ENCODE data around the gene FHIT.

The FHIT gene

DNA sequence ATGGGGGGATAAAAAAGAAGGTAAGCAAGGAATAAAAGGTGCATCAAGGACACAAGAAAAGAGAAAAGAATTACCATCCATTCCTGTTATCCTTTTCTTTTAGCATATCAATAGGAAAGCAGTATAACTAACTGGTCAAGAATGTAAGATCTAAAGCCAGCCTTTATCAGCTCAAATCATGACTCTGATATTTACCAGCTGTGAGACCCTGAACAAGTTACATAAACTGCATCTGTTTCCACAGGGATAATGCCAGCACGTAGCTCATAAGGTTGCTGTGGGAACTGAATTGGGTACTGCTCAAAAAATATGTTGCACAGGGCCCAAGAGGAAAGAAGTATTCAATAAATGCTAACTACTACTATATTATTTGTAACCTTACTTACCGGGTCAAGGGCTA, 1109.2 kb downstream of the FHIT start:
- TF ChIP-seq ZNF274 (IDR thresholded peaks at IDR 0.05; ENCODE audit: low read depth, low read length) (no peak), SUZ12 (IDR thresholded peaks at IDR 0.05; ENCODE audit: extremely low read depth, insufficient read depth, insufficient read length) (no peak), YY1 (IDR thresholded peaks at IDR 0.05; ENCODE audit: insufficient read depth, insufficient read length) (no peak)
- Histone ChIP-seq H3K36me3 (ENCODE audit: insufficient read depth, insufficient read length, low read length) (no peaks in the 10 kb centered on the region), H3K9ac (ENCODE audit: insufficient read length, low read depth) (no peak overlapping the region), H3K4me3 (ENCODE audit: insufficient read length, low read depth) (no peak overlapping the region), H3K9me3 (ENCODE audit: insufficient read depth, low read length) (no peaks in the 10 kb centered on the region), H3K27me3 (ENCODE audit: insufficient read depth, insufficient read length) (no peaks in the 10 kb centered on the region), H3K4me1 (ENCODE audit: insufficient read depth, insufficient read length) (no peaks in the 10 kb centered on the region)
- no peak for DNase-seq (ENCODE audit: low read depth, low spot score)

DNA sequence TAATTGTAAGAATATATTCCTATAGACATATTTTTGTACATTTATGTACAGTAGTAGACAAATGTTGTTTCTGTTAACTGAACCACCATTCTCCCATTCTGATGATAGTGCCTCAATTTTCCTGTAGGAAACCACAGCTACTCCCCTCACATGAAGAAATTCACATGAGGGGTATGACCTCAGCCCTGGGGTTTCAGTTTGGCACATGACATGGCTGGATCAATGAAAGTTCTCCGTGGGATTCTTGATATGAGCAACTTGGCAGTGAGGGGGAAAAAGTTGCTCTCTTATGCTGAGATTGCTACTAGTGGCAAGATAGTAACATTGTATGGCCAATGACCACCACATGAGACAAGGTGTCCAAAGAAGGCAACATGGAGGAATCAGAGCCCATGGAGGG, 1111.1 kb downstream of the FHIT start:
- DNase-seq (ENCODE audit: low read depth, low spot score) = no peak
- Histone ChIP-seq H3K9ac (ENCODE audit: insufficient read length, low read depth) (no peak overlapping the region), H3K9me3 (ENCODE audit: insufficient read depth, low read length) (no peaks in the 10 kb centered on the region), H3K4me3 (ENCODE audit: insufficient read length, low read depth) (no peak overlapping the region), H3K36me3 (ENCODE audit: insufficient read depth, insufficient read length, low read length) (no peaks in the 10 kb centered on the region), H3K27me3 (ENCODE audit: insufficient read depth, insufficient read length) (no peaks in the 10 kb centered on the region), H3K4me1 (ENCODE audit: insufficient read depth, insufficient read length) (no peaks in the 10 kb centered on the region)
- TF ChIP-seq SUZ12 (IDR thresholded peaks at IDR 0.05; ENCODE audit: extremely low read depth, insufficient read depth, insufficient read length) = no peak
- no peak for TF ChIP-seq ZNF274 (IDR thresholded peaks at IDR 0.05; ENCODE audit: low read depth, low read length)
- TF ChIP-seq YY1 (IDR thresholded peaks at IDR 0.05; ENCODE audit: insufficient read depth, insufficient read length) = no peak

DNA sequence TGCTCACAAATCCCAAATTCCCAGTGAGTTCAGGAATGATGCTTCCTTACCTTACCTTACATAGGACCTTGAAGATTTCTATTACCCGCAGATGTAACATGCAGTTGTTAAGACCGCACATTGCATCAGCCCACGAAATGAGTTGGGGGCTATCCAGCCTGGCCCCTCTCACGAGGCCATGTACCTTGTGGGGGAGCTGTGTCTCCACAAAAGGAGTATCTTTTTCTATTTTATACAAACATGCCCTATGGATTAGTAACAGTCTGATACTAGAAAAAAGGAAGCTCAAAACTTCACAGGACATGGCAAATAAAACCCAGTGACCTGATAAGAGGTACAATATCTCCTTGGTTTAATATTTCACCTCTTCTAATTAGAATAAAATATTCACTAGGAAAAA, 1114.7 kb downstream of the FHIT start:
- no peaks in the 10 kb centered on the region for H3K9me3 ChIP-seq (ENCODE audit: insufficient read depth, low read length)
- TF ChIP-seq YY1 (IDR thresholded peaks at IDR 0.05; ENCODE audit: insufficient read depth, insufficient read length) (no peak), SUZ12 (IDR thresholded peaks at IDR 0.05; ENCODE audit: extremely low read depth, insufficient read depth, insufficient read length) (no peak), ZNF274 (IDR thresholded peaks at IDR 0.05; ENCODE audit: low read depth, low read length) (no peak)
- H3K27me3 ChIP-seq (ENCODE audit: insufficient read depth, insufficient read length) = no peaks in the 10 kb centered on the region
- no peak overlapping the region for H3K9ac ChIP-seq (ENCODE audit: insufficient read length, low read depth)
- no peak for DNase-seq (ENCODE audit: low read depth, low spot score)
- H3K4me3 ChIP-seq (ENCODE audit: insufficient read length, low read depth) = no peak overlapping the region
- no peaks in the 10 kb centered on the region for H3K4me1 ChIP-seq (ENCODE audit: insufficient read depth, insufficient read length)
- H3K36me3 ChIP-seq (ENCODE audit: insufficient read depth, insufficient read length, low read length) = no peaks in the 10 kb centered on the region

DNA sequence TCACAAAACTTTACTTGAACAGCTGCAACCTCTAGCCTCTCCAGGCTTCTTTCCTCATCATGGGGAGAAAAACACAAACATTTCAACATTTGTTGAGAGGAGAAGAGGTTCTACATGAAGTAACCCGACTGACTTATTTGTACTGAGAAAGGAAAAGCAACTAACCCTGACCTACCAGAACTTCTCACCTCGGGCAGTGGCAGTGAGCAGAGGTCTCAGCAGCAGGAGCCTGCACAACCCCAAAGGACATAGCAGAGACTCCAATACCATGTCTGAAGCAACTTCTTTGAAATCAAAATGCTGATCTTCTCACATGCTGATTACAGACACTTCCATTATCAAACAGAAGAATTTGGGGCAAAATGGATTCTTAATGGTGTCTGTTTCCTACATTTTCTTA, 1115.8 kb downstream of the FHIT start:
- no peak for DNase-seq (ENCODE audit: low read depth, low spot score)
- no peak overlapping the region for H3K4me3 ChIP-seq (ENCODE audit: insufficient read length, low read depth)

DNA sequence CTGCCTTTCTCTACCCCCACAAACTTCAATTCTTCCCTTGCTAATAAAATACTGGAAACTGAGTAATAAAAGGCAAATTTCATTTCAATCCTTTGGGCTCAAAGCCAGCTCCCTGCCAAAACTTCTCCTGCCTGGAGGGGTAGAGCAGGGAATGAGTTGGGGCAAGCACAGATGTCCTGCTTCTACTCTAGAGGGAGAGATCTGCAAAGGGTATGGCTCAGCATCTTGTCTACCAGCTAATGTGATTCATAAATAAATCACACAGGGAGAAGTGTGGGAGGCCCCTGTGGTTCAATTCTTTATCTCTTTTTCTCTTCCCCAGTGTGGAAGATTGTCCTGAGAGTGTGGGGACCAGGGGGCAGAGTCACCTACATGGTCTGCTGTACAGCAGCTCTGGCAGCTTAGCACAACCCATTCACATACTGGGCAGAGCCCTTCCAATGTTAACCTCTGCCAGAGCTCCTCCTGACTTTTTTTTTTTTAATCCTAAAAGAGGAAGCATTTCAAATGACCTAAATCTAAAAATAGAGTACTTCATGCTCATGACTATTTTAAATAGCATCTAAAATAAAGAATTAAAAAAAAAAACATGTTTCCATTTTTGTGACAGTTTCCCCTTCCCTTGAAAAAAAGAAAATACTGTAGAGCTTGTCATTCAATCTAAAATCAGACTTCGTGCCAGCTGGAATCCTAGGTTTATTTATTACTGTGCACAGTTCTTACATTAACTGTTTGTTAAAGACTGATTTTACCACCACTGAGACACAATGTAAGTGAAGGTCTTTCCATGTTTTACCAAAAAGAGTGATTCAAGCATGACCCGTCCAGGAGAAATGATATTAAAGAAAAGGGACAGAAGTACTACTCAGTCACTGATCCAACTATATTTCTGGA, 1117.7 kb downstream of the FHIT start:
- no peak for TF ChIP-seq SUZ12 (IDR thresholded peaks at IDR 0.05; ENCODE audit: extremely low read depth, insufficient read depth, insufficient read length)
- TF ChIP-seq YY1 (IDR thresholded peaks at IDR 0.05; ENCODE audit: insufficient read depth, insufficient read length) = no peak
- TF ChIP-seq ZNF274 (IDR thresholded peaks at IDR 0.05; ENCODE audit: low read depth, low read length) = no peak
- no peak for DNase-seq (ENCODE audit: low read depth, low spot score)

More for the DNA sequence above, 1115.8 kb downstream of the FHIT start:
- no peaks in the 10 kb centered on the region for H3K36me3 ChIP-seq (ENCODE audit: insufficient read depth, insufficient read length, low read length)
- TF ChIP-seq SUZ12 (IDR thresholded peaks at IDR 0.05; ENCODE audit: extremely low read depth, insufficient read depth, insufficient read length) (no peak), ZNF274 (IDR thresholded peaks at IDR 0.05; ENCODE audit: low read depth, low read length) (no peak), YY1 (IDR thresholded peaks at IDR 0.05; ENCODE audit: insufficient read depth, insufficient read length) (no peak)
- no peaks in the 10 kb centered on the region for H3K27me3 ChIP-seq (ENCODE audit: insufficient read depth, insufficient read length)
- no peaks in the 10 kb centered on the region for H3K4me1 ChIP-seq (ENCODE audit: insufficient read depth, insufficient read length)
- H3K9ac ChIP-seq (ENCODE audit: insufficient read length, low read depth) = no peak overlapping the region
- no peaks in the 10 kb centered on the region for H3K9me3 ChIP-seq (ENCODE audit: insufficient read depth, low read length)

DNA sequence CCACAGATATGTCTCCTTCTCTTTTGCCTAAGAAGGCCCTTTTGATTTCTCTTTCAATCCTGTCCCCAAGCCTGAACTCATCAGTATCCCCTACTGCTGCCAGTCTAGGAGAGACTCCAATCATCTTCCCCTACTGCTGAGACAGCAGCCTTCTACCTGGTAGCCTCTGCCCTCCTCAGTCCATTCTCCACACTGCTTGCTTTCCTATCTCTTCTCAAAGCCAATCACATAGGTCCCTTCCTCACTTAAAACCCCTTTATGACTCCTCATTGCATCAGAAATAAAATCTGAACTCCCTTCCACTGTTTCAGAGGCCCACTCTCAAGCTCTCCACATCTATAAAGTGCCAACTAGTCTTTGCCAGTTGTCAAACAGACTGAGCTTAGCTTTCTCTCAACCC, 1119.6 kb downstream of the FHIT start:
- no peak for DNase-seq (ENCODE audit: low read depth, low spot score)
- Histone ChIP-seq H3K36me3 (ENCODE audit: insufficient read depth, insufficient read length, low read length) (no peaks in the 10 kb centered on the region), H3K27me3 (ENCODE audit: insufficient read depth, insufficient read length) (no peaks in the 10 kb centered on the region), H3K9me3 (ENCODE audit: insufficient read depth, low read length) (no peaks in the 10 kb centered on the region), H3K9ac (ENCODE audit: insufficient read length, low read depth) (no peak overlapping the region), H3K4me3 (ENCODE audit: insufficient read length, low read depth) (no peak overlapping the region), H3K4me1 (ENCODE audit: insufficient read depth, insufficient read length) (no peaks in the 10 kb centered on the region)
- no peak for TF ChIP-seq YY1 (IDR thresholded peaks at IDR 0.05; ENCODE audit: insufficient read depth, insufficient read length)
- TF ChIP-seq ZNF274 (IDR thresholded peaks at IDR 0.05; ENCODE audit: low read depth, low read length) = no peak
- no peak for TF ChIP-seq SUZ12 (IDR thresholded peaks at IDR 0.05; ENCODE audit: extremely low read depth, insufficient read depth, insufficient read length)

More for the DNA sequence above, 1117.7 kb downstream of the FHIT start:
- Histone ChIP-seq H3K4me3 (ENCODE audit: insufficient read length, low read depth) (no peak overlapping the region), H3K27me3 (ENCODE audit: insufficient read depth, insufficient read length) (no peaks in the 10 kb centered on the region), H3K9ac (ENCODE audit: insufficient read length, low read depth) (no peak overlapping the region), H3K36me3 (ENCODE audit: insufficient read depth, insufficient read length, low read length) (no peaks in the 10 kb centered on the region), H3K9me3 (ENCODE audit: insufficient read depth, low read length) (no peaks in the 10 kb centered on the region), H3K4me1 (ENCODE audit: insufficient read depth, insufficient read length) (no peaks in the 10 kb centered on the region)

DNA sequence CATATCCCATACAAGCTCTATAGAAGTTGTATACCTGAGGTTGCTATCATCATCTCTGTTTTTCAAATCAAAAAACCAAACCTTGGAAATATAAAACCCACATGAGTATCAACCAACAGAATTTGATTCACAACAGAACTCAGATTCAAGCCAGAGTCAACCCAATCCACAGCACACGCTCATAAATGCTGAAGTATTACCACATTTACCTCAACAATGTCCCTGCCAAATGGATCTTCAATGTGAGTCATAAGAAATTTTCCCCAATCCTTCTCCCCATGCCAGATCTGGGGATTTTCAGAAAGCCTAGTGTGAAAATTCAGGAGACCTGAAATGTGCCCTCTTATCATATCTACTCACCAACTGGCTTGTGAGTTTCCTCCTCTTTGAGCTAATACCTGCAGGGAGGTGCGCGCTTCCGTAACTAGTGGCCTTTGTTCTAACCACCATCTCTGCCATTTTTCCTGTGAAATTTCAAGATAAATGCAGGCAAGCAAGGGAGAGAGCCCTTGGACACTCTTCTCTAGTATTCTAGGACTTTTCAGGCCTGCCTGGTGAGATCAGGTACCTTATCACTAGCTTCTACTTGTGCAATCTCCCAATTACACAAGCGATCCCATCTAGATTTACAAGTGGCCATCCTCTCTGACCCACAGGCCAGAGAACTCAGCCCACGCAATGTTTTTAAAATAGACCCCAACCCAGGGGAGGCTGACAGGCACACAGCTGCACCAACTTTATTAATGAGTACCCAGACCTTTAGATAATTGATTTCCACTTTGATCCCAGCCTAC, 1124.5 kb downstream of the FHIT start:
- no peaks in the 10 kb centered on the region for H3K4me1 ChIP-seq (ENCODE audit: insufficient read depth, insufficient read length)

More for the DNA sequence above, 1124.5 kb downstream of the FHIT start:
- Histone ChIP-seq H3K9me3 (ENCODE audit: insufficient read depth, low read length) (no peaks in the 10 kb centered on the region), H3K4me3 (ENCODE audit: insufficient read length, low read depth) (no peak overlapping the region), H3K9ac (ENCODE audit: insufficient read length, low read depth) (no peak overlapping the region), H3K36me3 (ENCODE audit: insufficient read depth, insufficient read length, low read length) (no peaks in the 10 kb centered on the region), H3K27me3 (ENCODE audit: insufficient read depth, insufficient read length) (no peaks in the 10 kb centered on the region)
- no peak for DNase-seq (ENCODE audit: low read depth, low spot score)
- no peak for TF ChIP-seq SUZ12 (IDR thresholded peaks at IDR 0.05; ENCODE audit: extremely low read depth, insufficient read depth, insufficient read length)
- no peak for TF ChIP-seq YY1 (IDR thresholded peaks at IDR 0.05; ENCODE audit: insufficient read depth, insufficient read length)
- no peak for TF ChIP-seq ZNF274 (IDR thresholded peaks at IDR 0.05; ENCODE audit: low read depth, low read length)
